HL-60 (cell line): ENCODE measurements around the gene SYT7.

Experiments
- DNase-seq, 2 experiments: peaks; one replicate each; pipeline ENCODE4 v3.0.0-alpha.2; 2010 to 2020; ENCODE audit warnings: low read depth in 1 of 2, low spot score in 1 of 2
- H3K27ac ChIP-seq: fragments of 250-450 bp; sonication (Bioruptor Pico); replicated peaks from 2 replicates; pipeline ENCODE4 v1.5.1; 2020; ENCODE audit warnings: mild to moderate bottlenecking, moderate library complexity
- H3K27me3 ChIP-seq: fragments of 250-450 bp; sonication (Bioruptor Pico); 2 replicates; pipeline ENCODE4 v1.5.1; 2021; ENCODE audit warnings: mild to moderate bottlenecking, moderate library complexity; ENCODE audit not compliant: insufficient read depth, poor library complexity, severe bottlenecking
- H3K4me3 ChIP-seq: replicated peaks from 2 replicates; pipeline ENCODE4 v1.5.1; 2011; ENCODE audit warnings: mild to moderate bottlenecking, control low read depth, low read length; ENCODE audit not compliant: insufficient read depth
- GABPA ChIP-seq: IDR thresholded peaks from 2 replicates; pipeline ENCODE4 v1.6.1; 2012; ENCODE audit warnings: low read depth
- POLR2AphosphoS5 ChIP-seq: IDR thresholded peaks from 2 replicates; pipeline ENCODE4 v1.6.1; 2012; ENCODE audit warnings: low read depth
- REST ChIP-seq: IDR thresholded peaks from 2 replicates; pipeline ENCODE4 v1.6.1; 2012; ENCODE audit warnings: low read depth; ENCODE audit not compliant: insufficient replicate concordance
- SPI1 ChIP-seq: IDR thresholded peaks from 2 replicates; pipeline ENCODE4 v1.6.1; 2012; ENCODE audit warnings: low read depth, mild to moderate bottlenecking, borderline replicate concordance
- TF ChIP-seq, protein P1 (sequence below): IDR thresholded peaks from one replicate; pipeline ENCODE4 v1.5.1; 2011; ENCODE audit warnings: low read length, control low read depth, inconsistent platforms; ENCODE audit not compliant: insufficient read depth

The SYT7 gene

GRCh38 chr11:61627850-61628661, 47.2 kb upstream of the SYT7 start:
- TF ChIP-seq, protein P1, sequence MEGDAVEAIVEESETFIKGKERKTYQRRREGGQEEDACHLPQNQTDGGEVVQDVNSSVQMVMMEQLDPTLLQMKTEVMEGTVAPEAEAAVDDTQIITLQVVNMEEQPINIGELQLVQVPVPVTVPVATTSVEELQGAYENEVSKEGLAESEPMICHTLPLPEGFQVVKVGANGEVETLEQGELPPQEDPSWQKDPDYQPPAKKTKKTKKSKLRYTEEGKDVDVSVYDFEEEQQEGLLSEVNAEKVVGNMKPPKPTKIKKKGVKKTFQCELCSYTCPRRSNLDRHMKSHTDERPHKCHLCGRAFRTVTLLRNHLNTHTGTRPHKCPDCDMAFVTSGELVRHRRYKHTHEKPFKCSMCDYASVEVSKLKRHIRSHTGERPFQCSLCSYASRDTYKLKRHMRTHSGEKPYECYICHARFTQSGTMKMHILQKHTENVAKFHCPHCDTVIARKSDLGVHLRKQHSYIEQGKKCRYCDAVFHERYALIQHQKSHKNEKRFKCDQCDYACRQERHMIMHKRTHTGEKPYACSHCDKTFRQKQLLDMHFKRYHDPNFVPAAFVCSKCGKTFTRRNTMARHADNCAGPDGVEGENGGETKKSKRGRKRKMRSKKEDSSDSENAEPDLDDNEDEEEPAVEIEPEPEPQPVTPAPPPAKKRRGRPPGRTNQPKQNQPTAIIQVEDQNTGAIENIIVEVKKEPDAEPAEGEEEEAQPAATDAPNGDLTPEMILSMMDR: peak; percentile 66
- no peak for TF ChIP-seq REST
- peak in 1 of 2 experiments; percentile 36 for DNase-seq
- peaks cover 7% of the 10 kb centered on the region for H3K27me3 ChIP-seq
- no peak overlapping the region for H3K27ac ChIP-seq
- no peak overlapping the region for H3K4me3 ChIP-seq

DNA sequence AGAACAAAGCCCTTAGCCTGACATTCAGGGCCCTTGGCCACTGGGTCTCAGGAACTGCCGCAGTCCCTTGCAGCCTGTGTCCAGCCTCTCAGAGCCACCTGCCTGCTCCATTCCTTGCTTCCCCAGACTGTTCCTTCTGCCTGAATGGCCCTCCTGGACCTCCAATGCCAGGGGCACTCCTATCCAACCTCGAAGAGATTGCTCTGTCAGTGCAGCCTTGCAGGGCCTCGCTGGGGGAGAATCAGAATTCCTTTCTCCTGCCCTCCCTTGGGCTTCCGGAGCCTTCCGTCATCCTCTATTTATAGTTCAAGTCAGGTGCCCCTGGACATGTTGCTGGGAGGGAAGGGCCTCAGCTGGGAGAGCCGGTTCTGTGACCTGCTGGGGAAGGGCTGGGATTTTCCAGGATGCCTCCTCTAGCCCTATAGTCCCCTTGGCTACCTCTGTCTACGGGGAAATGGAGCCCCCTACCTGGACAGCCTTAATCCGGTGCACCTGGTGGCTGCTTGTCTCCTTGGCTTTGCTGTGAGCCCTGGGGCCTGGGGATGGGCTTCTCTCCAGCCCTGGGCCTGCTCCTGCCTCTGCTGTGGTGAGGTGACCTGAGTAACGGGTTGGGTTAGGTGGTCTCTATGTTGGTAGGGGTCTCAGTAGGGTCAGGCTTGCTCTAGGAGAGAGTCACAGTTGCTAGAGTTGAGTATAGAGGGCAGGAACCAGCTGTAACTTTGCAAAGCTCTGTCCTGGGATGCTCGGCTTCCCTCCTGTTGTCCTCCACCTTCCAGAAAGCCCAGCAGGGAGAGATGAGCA, 45.9 kb upstream of the SYT7 start:
- no peak overlapping the region for H3K27ac ChIP-seq
- DNase-seq: no peak
- H3K4me3 ChIP-seq: no peak overlapping the region
- peaks cover 7% of the 10 kb centered on the region for H3K27me3 ChIP-seq
- TF ChIP-seq SPI1: no peak

- Histone ChIP-seq H3K27ac (no peak overlapping the region), H3K4me3 (no peak overlapping the region), H3K27me3 (peaks cover 7% of the 10 kb centered on the region)
- TF ChIP-seq GABPA (no peak), SPI1 (no peak), POLR2AphosphoS5 (no peak), REST (no peak)
- TF ChIP-seq, protein P1: no peak
- no peak for DNase-seq
These were observed 44.6 kb upstream of the SYT7 start for GRCh38 chr11:61625525-61625924.

DNA sequence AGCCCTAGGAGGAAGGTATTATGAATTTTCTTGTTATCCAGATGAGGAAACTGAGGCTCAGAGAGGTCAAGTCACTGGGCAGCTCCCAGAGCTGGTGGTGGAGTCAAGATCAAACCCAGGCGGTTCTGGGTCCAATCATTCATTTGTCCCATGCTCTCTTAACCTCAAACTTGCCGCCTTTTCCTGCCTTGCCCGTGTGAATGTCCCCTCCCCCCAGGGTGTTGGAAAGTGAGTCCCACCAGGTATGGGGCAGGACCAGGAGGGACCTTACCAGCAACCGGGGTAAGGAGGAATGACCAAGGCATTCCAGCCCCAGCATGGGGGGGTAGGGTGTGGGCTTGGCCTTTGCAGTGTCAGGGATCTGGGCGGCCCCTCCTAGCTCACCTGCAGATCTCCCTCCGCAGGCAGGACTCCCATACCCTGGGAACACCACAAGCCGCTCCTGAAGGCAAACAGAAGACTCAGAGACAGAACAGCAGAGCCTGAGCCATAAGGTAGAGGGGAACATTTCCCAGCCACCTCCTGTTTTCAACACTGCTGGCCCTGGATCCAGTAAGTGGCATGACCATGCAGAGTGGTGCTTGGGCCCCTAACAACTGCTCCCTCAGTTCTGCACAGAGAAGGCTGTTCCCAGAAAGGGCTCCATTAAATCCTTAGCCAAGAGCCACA, 41.2 kb upstream of the SYT7 start:
- no peak for TF ChIP-seq SPI1
- TF ChIP-seq POLR2AphosphoS5: no peak
- TF ChIP-seq, protein P1: no peak
- TF ChIP-seq REST: no peak
- TF ChIP-seq GABPA: no peak
- Histone ChIP-seq H3K27ac (no peak overlapping the region), H3K4me3 (no peak overlapping the region), H3K27me3 (no peaks in the 10 kb centered on the region)
- no peak for DNase-seq
